Measurements from ENCODE around the gene SH3BGR.

SH3BGR gene

GRCh38 chr21:39499156-39499555 lies 47.4 kb downstream of the SH3BGR start:
- TF ChIP-seq ZFX (IDR thresholded peaks at IDR 0.05; ENCODE audit: borderline replicate concordance) (no peak), CTCF (IDR thresholded peaks at IDR 0.05) (no peak)
- no peak overlapping the region for H3K27ac ChIP-seq

- no peak for TF ChIP-seq ZFX (IDR thresholded peaks at IDR 0.05; ENCODE audit: borderline replicate concordance)
- TF ChIP-seq CTCF (IDR thresholded peaks at IDR 0.05) = no peak
- no peak overlapping the region for H3K27ac ChIP-seq
Measured at GRCh38 chr21:39502631-39503030, 50.9 kb downstream of the SH3BGR start.

GRCh38 chr21:39503123-39503762 lies 51.5 kb downstream of the SH3BGR start:
- H3K27ac ChIP-seq = no peak overlapping the region
- TF ChIP-seq ZFX (IDR thresholded peaks at IDR 0.05; ENCODE audit: borderline replicate concordance) (no peak), CTCF (IDR thresholded peaks at IDR 0.05) (no peak)

GRCh38 chr21:39504230-39504629 lies 52.5 kb downstream of the SH3BGR start:
- TF ChIP-seq ZFX (IDR thresholded peaks at IDR 0.05; ENCODE audit: borderline replicate concordance) (no peak), CTCF (IDR thresholded peaks at IDR 0.05) (no peak)
- no peak overlapping the region for H3K27ac ChIP-seq

GRCh38 chr21:39510240-39510639 lies 58.5 kb downstream of the SH3BGR start:
- H3K27ac ChIP-seq = no peak overlapping the region
- TF ChIP-seq CTCF (IDR thresholded peaks at IDR 0.05) (no peak), ZFX (IDR thresholded peaks at IDR 0.05; ENCODE audit: borderline replicate concordance) (no peak)

- no peak for TF ChIP-seq CTCF (IDR thresholded peaks at IDR 0.05)
- no peak for TF ChIP-seq ZFX (IDR thresholded peaks at IDR 0.05; ENCODE audit: borderline replicate concordance)
- no peak overlapping the region for H3K27ac ChIP-seq
Measured at GRCh38 chr21:39511102-39511501, 59.3 kb downstream of the SH3BGR start.

- TF ChIP-seq CTCF (IDR thresholded peaks at IDR 0.05) (no peak), ZFX (IDR thresholded peaks at IDR 0.05; ENCODE audit: borderline replicate concordance) (no peak)
- no peak overlapping the region for H3K27ac ChIP-seq
Measured at GRCh38 chr21:39513735-39514134, 62.0 kb downstream of the SH3BGR start.

All from 22Rv1 (cell line).